Endothelial cell of umbilical vein (primary cell): Measurements from ENCODE around the gene NRROS. TPM values are rescaled to one million over a fixed set of nuclear protein-coding genes. Genes with fewer than 3 reads are reported as not detected.

ENCODE experiments used
- BruUV-seq: library from RNA; stranded (reverse); fragments of 400-500 nt; replicated peaks from 2 replicates; lab custom pipeline; 2021; lab: Mats Ljungman, UMichigan
- CTCF ChIA-PET: fragments of 300-600, 350-600 bp; sonication (Branson Sonifier 250); formaldehyde crosslinking; loops from one replicate; lab custom pipeline; 2021; ENCODE audit warnings: antibody characterized with exemption, inconsistent platforms; lab: Charles Lee
- POLR2A ChIA-PET: fragments of 300-600, 350-600 bp; sonication (Branson Sonifier 250); formaldehyde crosslinking; loops from one replicate; lab custom pipeline; 2021; ENCODE audit warnings: antibody characterized with exemption, inconsistent platforms; lab: Charles Lee
- DNase-seq: peaks from one replicate; pipeline ENCODE4 v3.0.0-alpha.2; 2011; ENCODE audit warnings: low read depth, low spot score
- FAIRE-seq: peaks from 2 replicates; lab custom pipeline; 2011; peaks lifted over from hg19 to GRCh38; lab: Jason Lieb, UNC
- H2AFZ ChIP-seq: 2 replicates; pipeline ENCODE4 v1.6.0; 2012; ENCODE audit warnings: low read depth, low read length, control low read depth, inconsistent platforms
- H3K27ac ChIP-seq: 2 replicates; pipeline ENCODE4 v1.5.1; 2011; ENCODE audit warnings: low read depth, mild to moderate bottlenecking, control low read depth, low read length, moderate library complexity; ENCODE audit not compliant: insufficient read depth
- H3K27me3 ChIP-seq, 2 experiments: 2 replicates each; pipeline versions ENCODE4 v1.6.0 to v1.6.1; 2011; ENCODE audit warnings: low read length in 2 of 2, mixed read lengths in 1 of 2; ENCODE audit not compliant: control insufficient read depth in 2 of 2, insufficient read depth in 2 of 2
- H3K36me3 ChIP-seq, 2 experiments: 2 replicates in 1 of 2; 3 replicates in 1 of 2; pipeline ENCODE4 v1.5.1; 2011; ENCODE audit warnings: low read length in 2 of 2, mild to moderate bottlenecking in 1 of 2, moderate library complexity in 1 of 2; ENCODE audit not compliant: control insufficient read depth in 2 of 2, insufficient read depth in 2 of 2; ENCODE audit errors: extremely low read depth in 1 of 2
- H3K4me1 ChIP-seq: 3 replicates; pipeline ENCODE4 v1.5.1; 2011; ENCODE audit warnings: mild to moderate bottlenecking, low read length; ENCODE audit not compliant: control insufficient read depth, insufficient read depth; ENCODE audit errors: extremely low read depth
- H3K4me2 ChIP-seq: 2 replicates; pipeline ENCODE4 v1.6.1; 2011; ENCODE audit warnings: low read length, control low read depth, mixed read lengths; ENCODE audit not compliant: insufficient read depth
- H3K4me3 ChIP-seq, 3 experiments: fragments of 200-600 bp in 1 of 3; sonication (generic), shearing (Covaris generic) in 1 of 3; replicated peaks in 1 of 3; 2 replicates each; pipeline ENCODE4 v1.5.1; 2011 to 2016; ENCODE audit warnings: control low read depth in 3 of 3, low read length in 3 of 3, mild to moderate bottlenecking in 2 of 3, inconsistent platforms in 1 of 3, low read depth in 1 of 3, moderate library complexity in 1 of 3; ENCODE audit not compliant: insufficient read depth in 1 of 3
- H3K79me2 ChIP-seq: 2 replicates; pipeline ENCODE4 v1.6.0; 2012; ENCODE audit warnings: low read length, inconsistent platforms; ENCODE audit not compliant: control insufficient read depth, insufficient read depth
- H3K9ac ChIP-seq: replicated peaks from 2 replicates; pipeline ENCODE3; 2011; ENCODE audit warnings: low read length, control low read depth; ENCODE audit not compliant: insufficient read depth; ENCODE audit errors: extremely low read depth
- H3K9me1 ChIP-seq: replicated peaks from 3 replicates; pipeline ENCODE4 v1.6.0; 2011; ENCODE audit warnings: mild to moderate bottlenecking, low read length; ENCODE audit not compliant: control insufficient read depth, insufficient read depth; ENCODE audit errors: extremely low read depth
- H3K9me3 ChIP-seq: replicated peaks from 2 replicates; pipeline ENCODE4 v1.5.1; 2012; ENCODE audit warnings: low read length, inconsistent platforms; ENCODE audit not compliant: control insufficient read depth, insufficient read depth
- H4K20me1 ChIP-seq: replicated peaks from 2 replicates; pipeline ENCODE3; 2011; ENCODE audit warnings: mild to moderate bottlenecking, low read length; ENCODE audit not compliant: control insufficient read depth, insufficient read depth; ENCODE audit errors: extremely low read depth
- CTCF ChIP-seq, 2 donors: IDR thresholded peaks; 1 replicate in 1 of 2; 2 replicates in 1 of 2; pipeline ENCODE4 v1.5.1; 2011; ENCODE audit warnings: low read length in 2 of 2, mild to moderate bottlenecking in 2 of 2, moderate library complexity in 2 of 2, control low read depth in 1 of 2, inconsistent platforms in 1 of 2, low read depth in 1 of 2; ENCODE audit not compliant: insufficient read depth in 1 of 2; ENCODE audit errors: extremely low read depth in 1 of 2
- EZH2 ChIP-seq: IDR thresholded peaks from 2 replicates; pipeline ENCODE4 v1.6.1; 2012; ENCODE audit warnings: borderline replicate concordance, low read depth, mild to moderate bottlenecking, moderate library complexity, low read length, inconsistent platforms; ENCODE audit not compliant: severe bottlenecking
- FOS ChIP-seq: IDR thresholded peaks from 2 replicates; pipeline ENCODE4 v1.6.1; 2011; ENCODE audit warnings: mild to moderate bottlenecking, low read length, moderate library complexity, borderline replicate concordance; ENCODE audit not compliant: insufficient read depth
- GATA2 ChIP-seq: IDR thresholded peaks from 2 replicates; pipeline ENCODE4 v1.7.0; 2011; ENCODE audit warnings: low read depth, mild to moderate bottlenecking, moderate library complexity, mixed read lengths, low read length; ENCODE audit not compliant: insufficient read length, insufficient read depth
- JUN ChIP-seq: IDR thresholded peaks from 2 replicates; pipeline ENCODE4 v1.6.1; 2011; ENCODE audit warnings: borderline replicate concordance, low read depth; ENCODE audit not compliant: insufficient read length, insufficient read depth
- MAX ChIP-seq: IDR thresholded peaks from 2 replicates; pipeline ENCODE4 v1.6.1; 2011; ENCODE audit not compliant: insufficient read depth, insufficient read length
- MYC ChIP-seq: IDR thresholded peaks from one replicate; pipeline ENCODE4 v1.6.1; 2011; ENCODE audit warnings: mild to moderate bottlenecking, low read depth, low read length
- POLR2A ChIP-seq: IDR thresholded peaks from 2 replicates; pipeline ENCODE4 v1.6.1; 2012; ENCODE audit warnings: low read depth, mild to moderate bottlenecking, control low read depth, low read length
- POLR2AphosphoS5 ChIP-seq: IDR thresholded peaks from 2 replicates; pipeline ENCODE4 v1.6.1; 2012; ENCODE audit warnings: low read depth, mild to moderate bottlenecking, control low read depth, low read length, moderate library complexity; ENCODE audit not compliant: insufficient read depth
- dilution Hi-C: fragments of 300-500 bp; cut with MboI; formaldehyde crosslinking; loops from one replicate; pipeline ENCODE4 v1.15.0; 2019; ENCODE audit warnings: low sequenced_read_pairs; ENCODE audit not compliant: extremely low pct_ligation_motif_present
- intact Hi-C: fragments of 100-400 bp; cut with micrococcal nuclease; formaldehyde crosslinking; loops from one replicate; pipeline ENCODE4 v1.10.0; 2022
- polyA plus RNA-seq, 4 experiments: library from polyadenylated mRNA; depleted of rRNA in 3 of 4; stranded (reverse) in 3 of 4; unstranded in 1 of 4; fragments of >200 nt; gene quantifications; 2 replicates each; pipeline versions ENCODE4 v1.2.1 to v1.2.3, GENCODE V29; 2011 to 2012; ENCODE audit warnings: missing spikeins in 1 of 4
- total RNA-seq: library from RNA; stranded (reverse); gene quantifications from 2 replicates; pipeline ENCODE4 v1.2.3, GENCODE V29; 2021

Gene NRROS
- total and polyA plus RNA-seq, 2 donors (not counting 3 experiments of a cell fraction or from before 2014, with no cell fraction given): 8.1 to 15.6 TPM

- no peak overlapping the region for H2AFZ ChIP-seq
- intact Hi-C loops: no loop called here
- H3K79me2 ChIP-seq: no peaks in the 10 kb centered on the region
- H4K20me1 ChIP-seq: no peaks in the 10 kb centered on the region
- no peak overlapping the region for H3K27ac ChIP-seq
- H3K27me3 ChIP-seq: peaks cover 11% of the 10 kb centered on the region in 2 experiments
- ChIA-PET CTCF (no interaction called here), POLR2A (no interaction called here)
- dilution Hi-C loops: no loop called here
- FAIRE-seq: no peak
- H3K9me3 ChIP-seq: no peaks in the 10 kb centered on the region
- no peak for TF ChIP-seq CTCF (IDR thresholded peaks at IDR 0.05; ENCODE audit: extremely low read depth in 1 of 2, insufficient read depth in 1 of 2, low read depth in 1 of 2, low read length in 2 of 2)
- TF ChIP-seq GATA2: no peak
- no peak for TF ChIP-seq FOS
- TF ChIP-seq MAX: no peak
- no peak for TF ChIP-seq JUN
- no peak for TF ChIP-seq EZH2
- TF ChIP-seq POLR2AphosphoS5: no peak
- TF ChIP-seq MYC: no peak
- TF ChIP-seq POLR2A: no peak
- H3K4me3 ChIP-seq: no peak overlapping the region
- peaks cover 7% of the 10 kb centered on the region for H3K4me1 ChIP-seq
- H3K9ac ChIP-seq: no peak overlapping the region
- no peak for DNase-seq
- H3K4me2 ChIP-seq: no peak overlapping the region
- BruUV-seq: no TSS peak
- H3K36me3 ChIP-seq: no peaks in the 10 kb centered on the region
- H3K9me1 ChIP-seq: no peaks in the 10 kb centered on the region
Measured at GRCh38 chr3:196673632-196674031, 34.1 kb downstream of the NRROS start.
